ENCODE results near the gene POLH.
"Not testable (repeated sequence)": the region's sequence is repeated elsewhere in the genome, so short reads cannot be mapped to it uniquely, and the experiment has no call there.

POLH gene

GRCh38 chr6:43658161-43658560 is 82.2 kb downstream of the POLH start:
- H3K27me3 ChIP-seq (ENCODE audit: control insufficient read depth, insufficient read depth, low read length) = no peaks in the 10 kb centered on the region
- no peak overlapping the region for H3K27ac ChIP-seq (ENCODE audit: low read depth, low read length)
- no peak overlapping the region for H3K4me3 ChIP-seq (ENCODE audit: low read depth, low read length)
- H3K9ac ChIP-seq (ENCODE audit: low read length) = no peak overlapping the region
- H3K9me3 ChIP-seq (ENCODE audit: control insufficient read depth, insufficient read depth, low read depth, low read length) = peaks cover 10% of the 10 kb centered on the region; the same call in 1 of the 2 replicates
- H3K36me3 ChIP-seq (ENCODE audit: control insufficient read depth, insufficient read depth, low read length) = no peaks in the 10 kb centered on the region
- H3K4me1 ChIP-seq (ENCODE audit: control insufficient read depth, insufficient read depth, low read length) = no peaks in the 10 kb centered on the region

- H3K27ac ChIP-seq (ENCODE audit: low read depth, low read length); H3K27me3 ChIP-seq (ENCODE audit: control insufficient read depth, insufficient read depth, low read length); H3K4me3 ChIP-seq (ENCODE audit: low read depth, low read length); H3K9ac ChIP-seq (ENCODE audit: low read length); H3K36me3 ChIP-seq (ENCODE audit: control insufficient read depth, insufficient read depth, low read length); H3K4me1 ChIP-seq (ENCODE audit: control insufficient read depth, insufficient read depth, low read length): not testable (repeated sequence)
- H3K9me3 ChIP-seq (ENCODE audit: control insufficient read depth, insufficient read depth, low read depth, low read length) = peaks cover 10% of the 10 kb centered on the region; the same call in 1 of the 2 replicates
Observed at GRCh38 chr6:43662948-43663347, 87.0 kb downstream of the POLH start.
